ENCODE data around the gene NTM. TPM values are rescaled to one million over a fixed set of nuclear protein-coding genes. Genes with fewer than 3 reads are reported as not detected.

Gene NTM
- total and polyA plus RNA-seq, 2 donors (not counting 3 experiments of a cell fraction or from before 2014, with no cell fraction given): 1.00 to 1.1 TPM

DNA sequence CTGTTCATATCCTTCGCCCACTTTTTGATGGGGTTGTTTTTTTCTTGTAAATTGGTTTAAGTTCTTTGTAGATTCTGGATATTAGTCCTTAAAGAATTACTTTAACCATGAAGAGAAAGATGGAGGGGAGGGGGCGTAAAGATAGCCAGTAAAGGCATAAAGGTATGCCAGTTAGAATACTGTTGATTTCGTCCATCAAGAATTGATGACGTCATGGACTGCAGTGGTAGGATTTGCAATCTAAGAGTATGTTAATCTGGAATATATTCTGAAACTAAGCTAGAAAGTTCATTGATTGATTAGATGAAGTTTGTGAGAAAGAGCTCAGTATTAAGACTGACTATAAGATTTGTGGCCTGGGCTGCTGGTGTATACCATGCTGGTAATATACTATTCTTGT lies 856.1 kb downstream of the NTM start:
- Histone ChIP-seq H3K9me1 (replicated peaks; ENCODE audit: control insufficient read depth, extremely low read depth, insufficient read depth, low read length) (no peaks in the 10 kb centered on the region), H3K36me3 (ENCODE audit: control insufficient read depth in 2 of 2, extremely low read depth in 1 of 2, insufficient read depth in 2 of 2, low read length in 2 of 2) (no peaks in the 10 kb centered on the region), H3K27ac (ENCODE audit: insufficient read depth, low read depth, low read length) (no peak overlapping the region), H3K79me2 (ENCODE audit: control insufficient read depth, insufficient read depth, low read length) (no peaks in the 10 kb centered on the region), H3K9ac (replicated peaks; ENCODE audit: extremely low read depth, insufficient read depth, low read length) (no peak overlapping the region), H3K27me3 (ENCODE audit: control insufficient read depth in 2 of 2, insufficient read depth in 2 of 2, low read length in 2 of 2) (no peaks in the 10 kb centered on the region), H3K4me2 (ENCODE audit: insufficient read depth, low read length) (no peak overlapping the region), H3K9me3 (replicated peaks; ENCODE audit: control insufficient read depth, insufficient read depth, low read length) (no peaks in the 10 kb centered on the region), H4K20me1 (replicated peaks; ENCODE audit: control insufficient read depth, extremely low read depth, insufficient read depth, low read length) (no peaks in the 10 kb centered on the region), H3K4me1 (ENCODE audit: control insufficient read depth, extremely low read depth, insufficient read depth, low read length) (no peaks in the 10 kb centered on the region), H2AFZ (ENCODE audit: low read depth, low read length) (no peak overlapping the region), H3K4me3 (replicated peaks in 1 of 3; ENCODE audit: insufficient read depth in 1 of 3, low read depth in 1 of 3, low read length in 3 of 3) (no peak overlapping the region)
- TF ChIP-seq, protein P1, sequence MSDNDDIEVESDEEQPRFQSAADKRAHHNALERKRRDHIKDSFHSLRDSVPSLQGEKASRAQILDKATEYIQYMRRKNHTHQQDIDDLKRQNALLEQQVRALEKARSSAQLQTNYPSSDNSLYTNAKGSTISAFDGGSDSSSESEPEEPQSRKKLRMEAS (IDR thresholded peaks at IDR 0.05; ENCODE audit: insufficient read depth, insufficient read length): no peak
- TF ChIP-seq FOS (IDR thresholded peaks at IDR 0.05; ENCODE audit: borderline replicate concordance, insufficient read depth, low read length): no peak
- TF ChIP-seq EZH2 (IDR thresholded peaks at IDR 0.05; ENCODE audit: borderline replicate concordance, low read depth, low read length, severe bottlenecking): no peak
- TF ChIP-seq, protein P2, sequence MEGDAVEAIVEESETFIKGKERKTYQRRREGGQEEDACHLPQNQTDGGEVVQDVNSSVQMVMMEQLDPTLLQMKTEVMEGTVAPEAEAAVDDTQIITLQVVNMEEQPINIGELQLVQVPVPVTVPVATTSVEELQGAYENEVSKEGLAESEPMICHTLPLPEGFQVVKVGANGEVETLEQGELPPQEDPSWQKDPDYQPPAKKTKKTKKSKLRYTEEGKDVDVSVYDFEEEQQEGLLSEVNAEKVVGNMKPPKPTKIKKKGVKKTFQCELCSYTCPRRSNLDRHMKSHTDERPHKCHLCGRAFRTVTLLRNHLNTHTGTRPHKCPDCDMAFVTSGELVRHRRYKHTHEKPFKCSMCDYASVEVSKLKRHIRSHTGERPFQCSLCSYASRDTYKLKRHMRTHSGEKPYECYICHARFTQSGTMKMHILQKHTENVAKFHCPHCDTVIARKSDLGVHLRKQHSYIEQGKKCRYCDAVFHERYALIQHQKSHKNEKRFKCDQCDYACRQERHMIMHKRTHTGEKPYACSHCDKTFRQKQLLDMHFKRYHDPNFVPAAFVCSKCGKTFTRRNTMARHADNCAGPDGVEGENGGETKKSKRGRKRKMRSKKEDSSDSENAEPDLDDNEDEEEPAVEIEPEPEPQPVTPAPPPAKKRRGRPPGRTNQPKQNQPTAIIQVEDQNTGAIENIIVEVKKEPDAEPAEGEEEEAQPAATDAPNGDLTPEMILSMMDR (IDR thresholded peaks at IDR 0.05; ENCODE audit: extremely low read depth in 1 of 2, insufficient read depth in 1 of 2, low read depth in 1 of 2, low read length in 2 of 2): no peak
- TF ChIP-seq POLR2AphosphoS5 (IDR thresholded peaks at IDR 0.05; ENCODE audit: insufficient read depth, low read depth, low read length): no peak
- TF ChIP-seq POLR2A (IDR thresholded peaks at IDR 0.05; ENCODE audit: low read depth, low read length): no peak
- no peak for TF ChIP-seq GATA2 (IDR thresholded peaks at IDR 0.05; ENCODE audit: insufficient read depth, insufficient read length, low read depth, low read length)
- no peak for TF ChIP-seq MYC (IDR thresholded peaks at IDR 0.05; ENCODE audit: low read depth, low read length)
- TF ChIP-seq JUN (IDR thresholded peaks at IDR 0.05; ENCODE audit: borderline replicate concordance, insufficient read depth, insufficient read length, low read depth): no peak
- FAIRE-seq (no peak), DNase-seq (ENCODE audit: low read depth, low spot score) (no peak)
- no TSS peak for BruUV-seq (replicated peaks)
- intact Hi-C loops (cut with micrococcal nuclease) (no loop called here), dilution Hi-C loops (cut with MboI; ENCODE audit: extremely low pct_ligation_motif_present, low sequenced_read_pairs) (no loop called here)
- ChIA-PET POLR2A (no interaction called here), CTCF (no interaction called here)

All from endothelial cell of umbilical vein (primary cell).